Liver (tissue), 9 donors: ENCODE results near the gene SKAP1. TPM values are rescaled to one million over a fixed set of nuclear protein-coding genes. Genes with fewer than 3 reads are reported as not detected.

ENCODE experiments used
- DNase-seq: peaks from one replicate; pipeline ENCODE4 v3.0.0-alpha.2; 2017; ENCODE audit warnings: low spot score
- H3K27ac ChIP-seq, 2 donors: one replicate each; pipeline ENCODE4 v1.7.0; 2013; ENCODE audit warnings: inconsistent platforms in 2 of 2, low read length in 2 of 2, control low read depth in 1 of 2, low read depth in 1 of 2, mild to moderate bottlenecking in 1 of 2
- H3K27me3 ChIP-seq, 4 donors: one replicate each; pipeline versions ENCODE4 v1.6.1 to v1.7.0; 2013; ENCODE audit warnings: low read length in 3 of 4, inconsistent platforms in 1 of 4, mild to moderate bottlenecking in 1 of 4, moderate library complexity in 1 of 4; ENCODE audit not compliant: control insufficient read depth in 4 of 4, insufficient read depth in 4 of 4
- H3K36me3 ChIP-seq, 4 donors: one replicate each; pipeline versions ENCODE4 v1.6.1 to v1.7.0; 2013; ENCODE audit warnings: low read length in 3 of 4, mild to moderate bottlenecking in 3 of 4, low read depth in 1 of 4, moderate library complexity in 1 of 4; ENCODE audit not compliant: control insufficient read depth in 4 of 4, insufficient read depth in 3 of 4
- H3K4me1 ChIP-seq, 4 donors: one replicate each; pipeline versions ENCODE4 v1.6.1 to v1.7.0; 2013; ENCODE audit warnings: low read length in 3 of 4, mild to moderate bottlenecking in 3 of 4, moderate library complexity in 1 of 4; ENCODE audit not compliant: control insufficient read depth in 4 of 4, insufficient read depth in 4 of 4
- H3K4me3 ChIP-seq, 3 donors: one replicate each; pipeline versions ENCODE4 v1.6.1 to v1.7.0; 2013; ENCODE audit warnings: low read length in 3 of 3, control low read depth in 1 of 3, low read depth in 1 of 3, mild to moderate bottlenecking in 1 of 3
- H3K9ac ChIP-seq, 2 donors: one replicate each; pipeline ENCODE4 v1.7.0; 2013; ENCODE audit warnings: low read length in 2 of 2, mild to moderate bottlenecking in 2 of 2, moderate library complexity in 2 of 2, control low read depth in 1 of 2, low read depth in 1 of 2
- H3K9me3 ChIP-seq, 4 donors: one replicate each; pipeline versions ENCODE4 v1.6.1 to v1.7.0; 2013; ENCODE audit warnings: low read length in 3 of 4; ENCODE audit not compliant: control insufficient read depth in 4 of 4
- EGR1 ChIP-seq, 2 donors: IDR thresholded peaks; 2 replicates each; pipeline ENCODE4 v1.6.1; 2016 to 2018; ENCODE audit warnings: antibody characterized with exemption in 2 of 2, low read depth in 2 of 2
- FOXA1 ChIP-seq: IDR thresholded peaks from 2 replicates; pipeline ENCODE4 v1.6.1; 2016; ENCODE audit warnings: antibody characterized with exemption
- FOXA2 ChIP-seq: IDR thresholded peaks from 2 replicates; pipeline ENCODE4 v1.6.1; 2016; ENCODE audit warnings: antibody characterized with exemption
- GABPA ChIP-seq, 2 donors: IDR thresholded peaks in 1 of 2; conservative IDR thresholded peaks in 1 of 2; 2 replicates each; pipeline ENCODE4 v1.6.1; 2016; ENCODE audit warnings: antibody characterized with exemption in 2 of 2, mild to moderate bottlenecking in 1 of 2, moderate library complexity in 1 of 2
- HNF4A ChIP-seq, 2 donors: conservative IDR thresholded peaks; 2 replicates each; pipeline ENCODE4 v1.6.1; 2016; ENCODE audit warnings: antibody characterized with exemption in 2 of 2, mild to moderate bottlenecking in 2 of 2
- JUND ChIP-seq, 2 donors: IDR thresholded peaks; 2 replicates each; pipeline ENCODE4 v1.6.1; 2016; ENCODE audit warnings: antibody characterized with exemption in 2 of 2
- NR2F2 ChIP-seq: IDR thresholded peaks from 2 replicates; pipeline ENCODE4 v1.6.1; 2016; ENCODE audit warnings: antibody characterized with exemption
- RXRA ChIP-seq, 2 donors: IDR thresholded peaks; 2 replicates each; pipeline ENCODE4 v1.6.1; 2017 to 2018; ENCODE audit warnings: antibody characterized with exemption in 2 of 2, mild to moderate bottlenecking in 1 of 2
- TAF1 ChIP-seq: conservative IDR thresholded peaks from 2 replicates; pipeline ENCODE4 v1.6.1; 2016; ENCODE audit warnings: antibody characterized with exemption, mild to moderate bottlenecking
- WGBS: extraction: QIAGEN DNeasy Blood & Tissue Kit; methylation state at CpG from one replicate; pipeline ENCODE4 v1.1.7; 2013; 5-methylcytosine and 5-hydroxymethylcytosine counted together
- polyA plus RNA-seq, 2 donors: library from polyadenylated mRNA; stranded (reverse) in 1 of 2; unstranded in 1 of 2; fragments of 200-250 nt in 1 of 2; fragments of >200 nt in 1 of 2; fragmentation: Nextera tagmentation in 1 of 2; extraction: Ambion mirVana in 1 of 2; gene quantifications; one replicate each; pipeline versions ENCODE4 v1.2.1 to v1.2.3, GENCODE V29; 2013 to 2015
- total RNA-seq, 2 donors: library from RNA; depleted of rRNA; stranded (reverse); fragments of >200 nt; gene quantifications; one replicate each; pipeline ENCODE4 v1.2.3, GENCODE V29; 2014
- TF ChIP-seq, protein P1 (sequence below): IDR thresholded peaks from 2 replicates; pipeline ENCODE4 v1.6.1; 2016; ENCODE audit warnings: antibody characterized with exemption, mild to moderate bottlenecking
- TF ChIP-seq, protein P2 (sequence below): IDR thresholded peaks from 2 replicates; pipeline ENCODE4 v1.6.1; 2016; ENCODE audit warnings: antibody characterized with exemption
- donor health status: healthy.
- donor health status: healthy.
- donor health status: healthy.
- donor health status: healthy.
- donor health status: healthy.

Gene SKAP1
- 1 to 10 TPM; 2.5 to 7.2 TPM for total RNA-seq
- polyA plus RNA-seq = 10 to 100 TPM; 15.4 to 20.8 TPM

DNA sequence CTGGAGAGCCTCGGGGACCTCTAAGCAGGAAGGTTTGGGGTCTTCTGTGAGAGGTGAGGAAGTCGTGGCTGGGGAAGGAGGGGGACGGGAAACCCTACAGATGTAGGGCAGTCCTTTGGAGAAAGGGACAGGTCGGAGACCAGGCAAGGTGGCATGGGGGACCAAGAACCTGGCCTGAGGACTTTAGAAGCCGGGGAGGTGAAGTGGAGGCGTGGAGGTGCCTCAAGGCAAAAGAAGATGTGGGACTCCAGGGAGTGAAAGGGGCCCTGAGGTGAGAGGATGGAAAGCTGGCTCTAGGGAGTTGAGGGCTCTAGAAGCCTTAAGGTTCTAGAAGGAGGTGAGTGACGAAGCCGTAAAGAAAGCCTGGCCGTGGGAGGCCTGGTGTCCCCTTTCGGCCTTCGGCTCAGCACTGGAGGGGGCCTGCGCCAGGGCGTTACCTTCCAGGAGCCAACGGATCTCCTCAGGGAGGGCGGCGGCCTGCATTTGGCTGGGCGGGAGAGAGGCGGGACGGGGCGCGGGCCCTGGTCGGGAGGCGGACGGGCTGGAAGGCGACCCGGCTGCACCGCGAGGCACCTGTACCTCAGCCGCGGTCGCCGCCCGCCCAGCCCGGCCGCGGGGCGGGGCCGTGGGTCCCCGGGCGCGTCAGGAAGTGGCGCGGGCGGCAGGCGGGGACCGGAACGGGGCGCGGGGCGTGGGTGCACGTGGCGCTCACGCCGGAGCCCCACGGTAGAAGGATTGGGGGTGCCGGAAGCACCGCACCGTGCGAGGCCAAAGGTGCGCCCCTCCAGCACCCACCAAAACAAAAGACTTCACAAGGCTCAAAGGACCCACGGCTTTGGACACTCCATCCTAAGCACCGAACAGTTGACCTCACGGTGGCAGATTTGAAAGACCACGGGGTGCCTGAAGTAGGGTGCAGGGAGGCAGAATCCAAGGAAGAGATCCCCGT, at the start of gene SKAP1:
TSS of gene SKAP1 (minus strand) at position 577 of the 949 bp plus-strand sequence.
- Histone ChIP-seq H3K27ac (peak within 1 kb of the TSS in 1 of 2 donors; percentile 51), H3K4me3 (peak within 1 kb of the TSS in 1 of 3 donors; percentile 31), H3K36me3 (no peaks in the 10 kb centered on the region), H3K4me1 (peaks cover 0 to 4% (median 0%) of the 10 kb centered on the region in 4 donors), H3K9ac (peak within 1 kb of the TSS in 1 of 2 donors; percentile 31), H3K9me3 (no peaks in the 10 kb centered on the region), H3K27me3 (peaks cover 0 to 20% (median 2%) of the 10 kb centered on the region in 4 donors)
- 17% methylated on average over 65 of the region's 65 CpGs for WGBS
- TF ChIP-seq TAF1 (no peak), FOXA1 (no peak), HNF4A (conservative IDR thresholded peaks at IDR 0.05) (no peak), FOXA2 (no peak), RXRA (IDR thresholded peaks at IDR 0.05) (no peak), NR2F2 (no peak)
- TF ChIP-seq, protein P1, sequence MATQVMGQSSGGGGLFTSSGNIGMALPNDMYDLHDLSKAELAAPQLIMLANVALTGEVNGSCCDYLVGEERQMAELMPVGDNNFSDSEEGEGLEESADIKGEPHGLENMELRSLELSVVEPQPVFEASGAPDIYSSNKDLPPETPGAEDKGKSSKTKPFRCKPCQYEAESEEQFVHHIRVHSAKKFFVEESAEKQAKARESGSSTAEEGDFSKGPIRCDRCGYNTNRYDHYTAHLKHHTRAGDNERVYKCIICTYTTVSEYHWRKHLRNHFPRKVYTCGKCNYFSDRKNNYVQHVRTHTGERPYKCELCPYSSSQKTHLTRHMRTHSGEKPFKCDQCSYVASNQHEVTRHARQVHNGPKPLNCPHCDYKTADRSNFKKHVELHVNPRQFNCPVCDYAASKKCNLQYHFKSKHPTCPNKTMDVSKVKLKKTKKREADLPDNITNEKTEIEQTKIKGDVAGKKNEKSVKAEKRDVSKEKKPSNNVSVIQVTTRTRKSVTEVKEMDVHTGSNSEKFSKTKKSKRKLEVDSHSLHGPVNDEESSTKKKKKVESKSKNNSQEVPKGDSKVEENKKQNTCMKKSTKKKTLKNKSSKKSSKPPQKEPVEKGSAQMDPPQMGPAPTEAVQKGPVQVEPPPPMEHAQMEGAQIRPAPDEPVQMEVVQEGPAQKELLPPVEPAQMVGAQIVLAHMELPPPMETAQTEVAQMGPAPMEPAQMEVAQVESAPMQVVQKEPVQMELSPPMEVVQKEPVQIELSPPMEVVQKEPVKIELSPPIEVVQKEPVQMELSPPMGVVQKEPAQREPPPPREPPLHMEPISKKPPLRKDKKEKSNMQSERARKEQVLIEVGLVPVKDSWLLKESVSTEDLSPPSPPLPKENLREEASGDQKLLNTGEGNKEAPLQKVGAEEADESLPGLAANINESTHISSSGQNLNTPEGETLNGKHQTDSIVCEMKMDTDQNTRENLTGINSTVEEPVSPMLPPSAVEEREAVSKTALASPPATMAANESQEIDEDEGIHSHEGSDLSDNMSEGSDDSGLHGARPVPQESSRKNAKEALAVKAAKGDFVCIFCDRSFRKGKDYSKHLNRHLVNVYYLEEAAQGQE = no peak
- TF ChIP-seq, protein P2, sequence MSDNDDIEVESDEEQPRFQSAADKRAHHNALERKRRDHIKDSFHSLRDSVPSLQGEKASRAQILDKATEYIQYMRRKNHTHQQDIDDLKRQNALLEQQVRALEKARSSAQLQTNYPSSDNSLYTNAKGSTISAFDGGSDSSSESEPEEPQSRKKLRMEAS = no peak
- peak; percentile 76 for DNase-seq

DNA sequence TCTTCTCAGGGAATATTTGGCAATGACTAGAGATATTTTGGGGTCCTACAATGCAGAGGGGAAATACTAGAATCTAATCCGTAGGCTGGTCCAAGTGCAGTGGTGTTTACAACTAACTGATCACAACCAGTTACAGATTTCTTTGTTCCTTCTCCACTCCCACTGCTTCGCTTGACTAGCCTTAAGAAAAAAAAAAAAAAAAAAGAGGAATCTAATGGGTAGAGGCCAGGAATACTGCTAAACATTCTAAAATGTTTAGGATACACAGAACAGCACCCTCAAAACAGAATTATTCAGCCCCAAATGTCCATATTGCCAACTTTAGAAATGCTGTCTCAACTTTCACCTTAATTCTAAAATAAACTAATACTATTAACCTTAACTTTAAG, 49.0 kb upstream of the SKAP1 start:
- Histone ChIP-seq H3K36me3 (no peaks in the 10 kb centered on the region), H3K4me3 (no peak overlapping the region), H3K9me3 (no peaks in the 10 kb centered on the region), H3K4me1 (no peaks in the 10 kb centered on the region), H3K27ac (no peak overlapping the region), H3K27me3 (peaks cover 0 to 8% (median 0%) of the 10 kb centered on the region in 4 donors), H3K9ac (no peak overlapping the region)
- TF ChIP-seq, protein P1 = no peak
- TF ChIP-seq FOXA2 (no peak), JUND (IDR thresholded peaks at IDR 0.05) (no peak), EGR1 (IDR thresholded peaks at IDR 0.05; ENCODE audit: low read depth in 2 of 2) (no peak), GABPA (IDR thresholded peaks at IDR 0.05 in 1 of 2, conservative IDR thresholded peaks at IDR 0.05 in 1 of 2) (no peak)
- WGBS = 76% methylated on average over 2 of the region's 2 CpGs
- DNase-seq = no peak
